Neuron (in vitro differentiated cells): ENCODE data around the gene HCN1.

Experiments used
- H2AFZ ChIP-seq: one replicate; pipeline ENCODE4 v1.6.1; 2013; ENCODE audit warnings: low read depth, mild to moderate bottlenecking, inconsistent platforms, low read length, moderate library complexity
- H3K27me3 ChIP-seq: one replicate; pipeline ENCODE4 v1.6.1; 2013; ENCODE audit warnings: low read length; ENCODE audit not compliant: insufficient read depth
- H3K36me3 ChIP-seq: one replicate; pipeline ENCODE4 v1.6.1; 2013; ENCODE audit warnings: low read length; ENCODE audit not compliant: insufficient read depth
- H3K4me1 ChIP-seq: one replicate; pipeline ENCODE4 v1.6.1; 2013; ENCODE audit warnings: low read length; ENCODE audit not compliant: insufficient read depth
- H3K4me3 ChIP-seq: 2 replicates; pipeline ENCODE4 v1.5.1; 2013; ENCODE audit warnings: mild to moderate bottlenecking, low read length, moderate library complexity
- H3K9me3 ChIP-seq: one replicate; pipeline ENCODE4 v1.6.1; 2013; ENCODE audit warnings: low read length

HCN1 gene

DNA sequence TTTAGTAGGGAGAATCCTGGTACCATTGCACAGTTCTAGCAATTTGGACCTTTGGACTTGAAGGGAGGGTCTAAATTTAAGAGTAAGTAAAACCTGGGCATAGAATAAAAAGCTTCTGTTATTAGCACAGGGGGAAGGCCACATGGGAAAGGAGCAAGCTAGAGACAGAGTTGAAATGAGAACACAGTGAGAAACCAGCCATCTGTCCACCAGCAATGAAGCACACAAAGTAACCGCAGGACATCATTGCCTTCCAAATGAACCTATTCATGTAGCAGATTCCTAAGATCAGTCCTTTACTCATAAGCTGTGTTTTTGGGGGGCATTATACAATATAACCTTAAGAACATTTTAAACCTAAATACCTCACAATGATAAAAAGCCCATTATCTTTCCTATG is 407.4 kb downstream of the HCN1 start:
- Histone ChIP-seq H2AFZ (no peak overlapping the region), H3K4me1 (peaks cover 23% of the 10 kb centered on the region), H3K9me3 (no peaks in the 10 kb centered on the region), H3K4me3 (no peak overlapping the region), H3K36me3 (no peaks in the 10 kb centered on the region), H3K27me3 (no peaks in the 10 kb centered on the region)

DNA sequence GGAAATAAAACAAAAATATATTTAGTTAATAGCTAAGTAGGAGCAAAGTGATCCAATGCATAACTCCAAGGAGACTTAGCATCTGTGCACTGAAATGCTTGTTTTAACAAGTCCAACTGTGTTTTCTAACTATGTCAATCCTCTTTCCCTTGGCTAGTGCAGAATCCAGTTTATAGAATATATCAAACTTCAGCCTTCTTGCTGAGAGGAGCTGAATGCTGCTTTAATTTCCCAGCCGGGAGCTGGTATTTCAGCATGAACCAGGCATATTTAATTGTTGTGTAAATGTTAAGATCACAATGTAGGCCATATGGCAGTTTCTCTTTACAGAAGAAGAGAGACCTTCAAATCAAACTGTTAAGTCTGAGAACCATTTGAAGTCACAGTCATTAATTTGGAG is 411.7 kb downstream of the HCN1 start:
- Histone ChIP-seq H2AFZ (no peak overlapping the region), H3K27me3 (no peaks in the 10 kb centered on the region), H3K4me1 (peaks cover 20% of the 10 kb centered on the region), H3K9me3 (no peaks in the 10 kb centered on the region), H3K36me3 (no peaks in the 10 kb centered on the region), H3K4me3 (no peak overlapping the region)

DNA sequence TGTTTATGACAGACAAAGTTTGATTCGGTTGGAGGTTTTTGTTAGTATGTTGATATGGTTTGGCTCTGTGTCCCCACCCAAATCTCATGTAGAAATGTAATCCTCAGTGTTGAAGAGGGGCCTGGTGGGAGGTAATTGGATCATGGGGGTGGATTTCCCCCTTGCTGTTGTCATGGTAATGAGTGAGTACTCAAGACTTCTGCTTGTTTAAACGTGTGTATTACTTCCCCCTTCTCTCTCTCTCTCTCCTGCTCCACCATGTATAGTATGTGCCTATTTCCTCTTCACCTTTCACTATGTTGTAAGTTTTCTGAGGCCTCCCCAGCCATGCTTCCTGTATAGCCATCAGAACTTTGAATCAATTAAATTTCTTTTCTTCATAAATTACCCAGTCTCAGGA is 415.1 kb downstream of the HCN1 start:
- no peaks in the 10 kb centered on the region for H3K27me3 ChIP-seq
- no peaks in the 10 kb centered on the region for H3K9me3 ChIP-seq
- H3K4me1 ChIP-seq, result peaks cover 6% of the 10 kb centered on the region
- H3K36me3 ChIP-seq, result no peaks in the 10 kb centered on the region
- no peak overlapping the region for H3K4me3 ChIP-seq
- H2AFZ ChIP-seq, result no peak overlapping the region

DNA sequence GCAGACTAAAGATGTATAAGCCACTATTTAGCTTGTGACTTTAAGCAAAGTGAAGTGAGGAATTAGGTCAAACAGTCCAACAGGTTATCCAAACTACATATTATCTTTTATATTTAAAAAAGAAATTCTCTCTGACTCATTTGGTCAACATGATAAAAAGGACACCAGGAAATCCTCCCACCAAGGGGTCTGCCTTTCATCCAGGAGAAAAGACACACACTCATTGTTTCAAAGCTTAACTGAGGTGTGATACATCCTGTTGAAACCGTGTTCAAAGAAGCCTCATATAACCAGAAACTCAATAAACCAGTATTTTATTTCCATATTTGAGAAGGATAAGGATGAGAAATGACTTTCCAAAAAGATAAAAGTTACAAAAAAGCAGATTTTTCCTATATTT is 417.1 kb downstream of the HCN1 start:
- Histone ChIP-seq H3K27me3 (no peaks in the 10 kb centered on the region), H3K4me3 (no peak overlapping the region), H3K36me3 (no peaks in the 10 kb centered on the region), H3K4me1 (no peaks in the 10 kb centered on the region), H2AFZ (no peak overlapping the region), H3K9me3 (no peaks in the 10 kb centered on the region)

DNA sequence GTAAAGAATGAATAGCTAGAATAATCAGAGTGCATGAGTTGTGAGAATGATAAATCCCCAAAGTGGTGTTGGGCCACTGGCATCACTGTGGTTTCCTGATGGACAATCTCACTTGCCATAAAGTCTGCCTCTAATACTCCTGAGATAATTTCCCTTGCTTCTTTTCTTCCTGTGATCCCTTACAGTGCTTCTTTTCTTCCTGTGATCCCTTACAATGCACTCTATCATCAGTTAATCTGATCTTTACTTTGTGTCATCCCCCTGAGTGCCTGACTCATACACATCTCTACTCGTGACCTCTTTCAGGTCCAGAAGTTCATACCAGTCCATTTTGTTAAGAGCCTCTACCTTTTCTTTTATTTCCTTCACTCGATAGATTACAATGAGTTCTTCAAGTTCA is 418.3 kb downstream of the HCN1 start:
- Histone ChIP-seq H3K4me1 (no peaks in the 10 kb centered on the region), H3K27me3 (no peaks in the 10 kb centered on the region), H3K36me3 (no peaks in the 10 kb centered on the region), H3K4me3 (no peak overlapping the region), H2AFZ (no peak overlapping the region), H3K9me3 (no peaks in the 10 kb centered on the region)

DNA sequence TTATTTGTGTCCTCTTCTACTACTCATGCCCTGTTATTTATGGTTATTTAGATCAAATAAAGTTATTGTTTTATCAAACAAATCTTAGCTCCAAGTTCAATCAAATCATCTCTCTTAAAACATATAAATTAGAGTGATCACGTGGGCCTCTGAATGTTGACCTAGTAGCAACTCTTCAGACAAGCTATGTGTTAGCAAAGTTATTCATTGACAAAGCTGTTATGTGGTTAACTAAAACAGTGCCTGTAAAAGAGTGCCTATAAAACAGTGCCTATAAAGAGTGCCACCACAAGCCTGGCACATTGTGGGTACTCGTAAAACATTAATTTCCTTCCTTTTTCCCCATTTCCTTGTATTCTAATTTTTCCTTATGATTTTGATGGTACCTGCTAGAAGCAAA is 421.9 kb downstream of the HCN1 start:
- Histone ChIP-seq H3K9me3 (no peaks in the 10 kb centered on the region), H3K36me3 (no peaks in the 10 kb centered on the region), H3K27me3 (no peaks in the 10 kb centered on the region), H3K4me1 (no peaks in the 10 kb centered on the region), H2AFZ (no peak overlapping the region), H3K4me3 (no peak overlapping the region)

DNA sequence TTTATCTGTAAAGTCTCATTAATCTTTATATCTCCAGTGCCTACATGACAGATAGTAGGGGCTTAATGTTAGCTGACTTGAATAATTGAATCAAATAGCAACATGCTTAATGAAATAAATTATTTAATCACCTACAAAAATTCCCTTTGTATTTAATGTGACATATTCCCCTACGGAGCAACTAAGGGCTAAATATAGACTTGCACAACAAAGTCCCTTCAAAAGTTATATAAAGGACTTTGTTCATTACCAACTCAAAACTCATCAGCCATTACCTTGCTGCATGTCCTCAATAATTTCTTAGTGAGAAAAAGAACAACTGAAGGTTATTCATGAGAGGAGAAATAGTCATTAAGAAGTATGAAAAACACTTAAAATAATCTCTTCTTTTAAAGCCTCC is 424.6 kb downstream of the HCN1 start:
- H2AFZ ChIP-seq, result no peak overlapping the region
- H3K4me1 ChIP-seq, result no peaks in the 10 kb centered on the region
- no peaks in the 10 kb centered on the region for H3K36me3 ChIP-seq
- H3K27me3 ChIP-seq, result no peaks in the 10 kb centered on the region
- no peaks in the 10 kb centered on the region for H3K9me3 ChIP-seq
- no peak overlapping the region for H3K4me3 ChIP-seq

DNA sequence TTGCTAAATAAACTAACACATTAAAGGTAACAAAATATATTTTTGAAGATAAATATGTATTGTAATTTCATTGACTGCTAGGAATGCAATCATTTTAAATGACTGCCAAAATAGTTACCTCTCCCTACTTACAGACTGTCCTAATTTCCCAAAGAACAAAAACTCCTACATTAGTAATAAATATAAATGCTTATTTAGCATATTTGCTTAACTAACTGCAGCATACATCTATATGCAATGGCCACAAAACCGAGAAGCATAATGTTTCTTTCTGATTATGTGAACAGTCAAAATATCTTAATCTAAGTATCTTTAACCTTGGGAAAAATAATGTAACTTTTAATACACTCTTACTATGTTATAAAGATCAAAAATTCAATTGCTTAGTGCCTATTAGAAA is 431.7 kb downstream of the HCN1 start:
- H3K27me3 ChIP-seq, result no peaks in the 10 kb centered on the region
- no peak overlapping the region for H2AFZ ChIP-seq
- H3K4me3 ChIP-seq, result no peak overlapping the region
- H3K9me3 ChIP-seq, result no peaks in the 10 kb centered on the region
- H3K4me1 ChIP-seq, result no peaks in the 10 kb centered on the region
- H3K36me3 ChIP-seq, result no peaks in the 10 kb centered on the region

DNA sequence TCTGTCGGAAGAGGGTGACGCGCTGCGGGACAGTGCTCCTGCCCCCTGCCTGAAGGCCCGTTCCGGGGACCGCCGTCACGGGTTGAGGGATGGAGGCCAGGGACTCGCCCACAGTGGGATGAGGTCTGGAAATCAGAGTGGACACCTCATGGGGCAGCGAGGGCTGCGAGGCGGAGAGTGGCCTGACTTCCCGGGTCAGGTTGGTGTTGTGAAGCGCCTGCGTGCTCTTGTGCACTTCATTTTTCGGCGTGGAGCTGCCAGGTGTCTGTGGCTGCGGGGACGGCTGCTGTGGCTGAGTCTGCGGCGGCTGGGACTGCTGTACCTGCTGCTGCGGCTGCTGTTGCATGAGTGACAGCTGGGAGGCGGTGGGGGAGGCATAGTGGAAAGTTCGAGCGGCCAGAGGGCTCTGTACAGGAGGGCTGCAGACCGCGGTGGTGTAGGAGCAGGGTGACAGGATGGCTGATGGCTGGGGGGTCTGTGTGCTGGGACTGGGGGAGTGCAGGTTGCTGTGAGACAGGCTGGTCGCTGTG is 434.1 kb downstream of the HCN1 start:
- Histone ChIP-seq H3K4me3 (no peak overlapping the region), H2AFZ (no peak overlapping the region), H3K4me1 (no peaks in the 10 kb centered on the region), H3K36me3 (no peaks in the 10 kb centered on the region), H3K27me3 (no peaks in the 10 kb centered on the region), H3K9me3 (no peaks in the 10 kb centered on the region)

DNA sequence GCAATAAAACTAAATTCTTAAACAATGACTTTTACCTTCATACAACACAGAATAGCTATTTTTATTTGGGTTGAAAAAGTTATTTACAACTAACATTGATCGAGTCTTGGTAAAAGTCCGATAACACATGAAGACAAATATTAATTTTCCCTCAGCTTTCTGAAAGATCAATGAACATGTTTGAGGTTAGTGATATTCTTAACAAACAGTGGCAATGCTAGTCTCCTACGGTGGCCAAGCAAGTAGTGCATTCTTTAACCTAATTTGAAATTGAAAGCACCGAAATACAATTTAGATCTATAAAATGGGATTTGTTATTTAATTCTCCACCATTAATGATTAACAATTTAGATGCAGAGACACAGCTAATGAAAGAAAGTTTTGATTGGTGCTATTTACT is 435.1 kb downstream of the HCN1 start:
- Histone ChIP-seq H2AFZ (no peak overlapping the region), H3K27me3 (no peaks in the 10 kb centered on the region), H3K4me1 (no peaks in the 10 kb centered on the region), H3K9me3 (no peaks in the 10 kb centered on the region), H3K4me3 (no peak overlapping the region), H3K36me3 (no peaks in the 10 kb centered on the region)

DNA sequence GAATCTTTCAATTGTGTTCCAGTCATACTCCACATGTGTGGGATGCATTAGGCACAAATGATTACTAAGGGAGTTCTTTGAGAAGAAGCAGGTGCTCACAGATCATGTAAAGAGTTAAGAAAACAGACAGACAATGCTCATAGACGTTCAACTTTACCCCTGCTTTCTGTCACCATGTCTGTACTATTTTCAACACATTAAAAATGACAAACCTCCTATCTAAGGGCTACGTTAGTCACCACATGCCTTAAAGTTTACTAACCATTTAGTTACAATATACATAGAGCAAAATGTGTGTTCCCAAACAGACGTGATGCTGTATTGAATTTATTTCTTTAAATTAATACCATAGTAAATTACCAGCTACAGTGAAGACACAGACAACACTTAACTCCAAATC is 435.9 kb downstream of the HCN1 start:
- H2AFZ ChIP-seq, result no peak overlapping the region
- H3K4me3 ChIP-seq, result no peak overlapping the region
- no peaks in the 10 kb centered on the region for H3K4me1 ChIP-seq
- H3K9me3 ChIP-seq, result no peaks in the 10 kb centered on the region
- no peaks in the 10 kb centered on the region for H3K27me3 ChIP-seq
- H3K36me3 ChIP-seq, result no peaks in the 10 kb centered on the region

DNA sequence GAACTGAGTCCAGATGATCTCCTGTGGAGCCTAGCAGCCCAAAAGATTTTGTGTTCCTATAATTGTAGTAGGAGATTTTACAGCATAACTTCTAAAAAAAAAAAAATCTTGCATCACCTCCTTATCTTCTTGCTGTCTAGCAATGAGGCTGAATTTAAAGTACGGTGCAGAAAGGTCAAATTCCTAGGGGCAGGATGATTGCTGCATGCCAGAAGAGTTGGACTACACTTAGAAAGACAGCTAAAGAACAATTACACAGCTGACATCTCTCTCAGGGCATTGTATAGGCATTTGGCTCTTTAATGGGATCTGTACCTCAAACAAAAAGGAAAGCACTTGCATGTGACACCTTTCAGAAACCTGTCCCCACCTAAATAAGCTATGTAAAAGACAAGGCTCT is 443.2 kb downstream of the HCN1 start:
- Histone ChIP-seq H3K4me3 (no peak overlapping the region), H2AFZ (no peak overlapping the region), H3K27me3 (no peaks in the 10 kb centered on the region), H3K36me3 (no peaks in the 10 kb centered on the region), H3K4me1 (peaks cover 21% of the 10 kb centered on the region), H3K9me3 (no peaks in the 10 kb centered on the region)

DNA sequence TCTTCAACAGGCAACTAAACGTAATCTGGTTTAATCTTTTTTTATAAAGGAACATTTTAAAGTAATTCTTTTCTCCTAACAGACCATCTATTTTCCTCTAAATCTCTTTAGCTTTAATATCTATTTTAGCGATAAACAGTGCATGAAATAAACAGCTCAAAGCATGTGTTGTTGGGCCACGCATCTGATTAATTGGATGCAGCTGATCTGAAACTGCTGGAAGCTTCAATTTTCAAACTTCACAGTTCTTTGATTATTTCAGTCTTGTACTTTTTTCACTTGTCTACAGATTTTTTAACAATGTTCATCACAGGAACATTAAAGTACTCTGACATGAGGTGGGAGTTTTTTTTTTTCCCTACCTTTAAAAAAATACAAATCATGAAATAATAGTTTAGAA is 443.6 kb downstream of the HCN1 start:
- Histone ChIP-seq H3K4me1 (peaks cover 21% of the 10 kb centered on the region), H2AFZ (no peak overlapping the region), H3K9me3 (no peaks in the 10 kb centered on the region), H3K27me3 (no peaks in the 10 kb centered on the region), H3K4me3 (no peak overlapping the region), H3K36me3 (no peaks in the 10 kb centered on the region)

DNA sequence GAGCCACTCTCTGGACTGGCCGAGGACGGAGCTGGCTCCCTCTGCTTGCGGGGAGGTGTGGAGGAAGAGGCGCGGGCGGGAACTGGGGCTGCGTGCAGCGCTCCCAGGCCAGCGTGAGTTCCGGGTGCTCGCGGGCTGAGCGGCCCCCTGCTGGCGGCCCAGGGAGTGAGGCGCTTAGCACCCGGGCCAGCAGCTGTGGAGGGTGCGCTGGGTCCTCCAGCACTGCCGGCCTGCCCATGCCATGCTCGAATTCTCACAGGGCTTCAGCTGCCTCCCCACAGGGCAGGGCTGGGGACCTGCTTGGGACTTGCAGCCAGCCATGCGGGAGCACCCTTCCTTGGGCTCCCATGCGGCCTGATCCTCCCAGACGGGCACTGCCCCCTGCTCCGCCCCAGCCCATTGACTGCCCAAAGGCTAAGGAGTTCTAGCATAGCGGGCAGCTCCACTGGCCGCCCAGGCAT is 470.6 kb downstream of the HCN1 start:
- H3K4me3 ChIP-seq, result no peak overlapping the region
- no peaks in the 10 kb centered on the region for H3K9me3 ChIP-seq
- H3K36me3 ChIP-seq, result no peaks in the 10 kb centered on the region
- no peak overlapping the region for H2AFZ ChIP-seq
- H3K27me3 ChIP-seq, result no peaks in the 10 kb centered on the region
- H3K4me1 ChIP-seq, result no peaks in the 10 kb centered on the region
